ENCODE data around the gene TMEM163.

The TMEM163 gene

GRCh38 chr2:134738141-134738870 lies 19.5 kb upstream of the TMEM163 start:
- H3K4me3 ChIP-seq (replicated peaks in 1 of 2; ENCODE audit: low read depth in 2 of 2, low read length in 2 of 2) = no peak overlapping the region
- TF ChIP-seq CTCF (IDR thresholded peaks at IDR 0.05; ENCODE audit: low read depth, low read length) = no peak
- DNase-seq (ENCODE audit: low read depth in 2 of 2) = peak in 1 of 2 donors; percentile 21

GRCh38 chr2:134737671-134738070 lies 18.9 kb upstream of the TMEM163 start:
- DNase-seq (ENCODE audit: low read depth in 2 of 2) = no peak
- no peak for TF ChIP-seq CTCF (IDR thresholded peaks at IDR 0.05; ENCODE audit: low read depth, low read length)
- H3K4me3 ChIP-seq (replicated peaks in 1 of 2; ENCODE audit: low read depth in 2 of 2, low read length in 2 of 2) = no peak overlapping the region

- H3K4me3 ChIP-seq (replicated peaks in 1 of 2; ENCODE audit: low read depth in 2 of 2, low read length in 2 of 2) = no peak overlapping the region
- DNase-seq (ENCODE audit: low read depth in 2 of 2) = peak; percentile 73 to 86
- TF ChIP-seq CTCF (IDR thresholded peaks at IDR 0.05; ENCODE audit: low read depth, low read length) = no peak
These were observed 17.5 kb upstream of the TMEM163 start for GRCh38 chr2:134736167-134736880.

GRCh38 chr2:134728163-134728562 lies 9.4 kb upstream of the TMEM163 start:
- DNase-seq (ENCODE audit: low read depth in 2 of 2) = no peak
- no peak overlapping the region for H3K4me3 ChIP-seq (replicated peaks in 1 of 2; ENCODE audit: low read depth in 2 of 2, low read length in 2 of 2)
- TF ChIP-seq CTCF (IDR thresholded peaks at IDR 0.05; ENCODE audit: low read depth, low read length) = no peak

- peak; percentile 79 to 85 for DNase-seq (ENCODE audit: low read depth in 2 of 2)
- no peak overlapping the region for H3K4me3 ChIP-seq (replicated peaks in 1 of 2; ENCODE audit: low read depth in 2 of 2, low read length in 2 of 2)
- TF ChIP-seq CTCF (IDR thresholded peaks at IDR 0.05; ENCODE audit: low read depth, low read length) = no peak
These were observed 8.6 kb upstream of the TMEM163 start for GRCh38 chr2:134727385-134727784.

- DNase-seq (ENCODE audit: low read depth in 2 of 2) = no peak
- no peak overlapping the region for H3K4me3 ChIP-seq (replicated peaks in 1 of 2; ENCODE audit: low read depth in 2 of 2, low read length in 2 of 2)
- TF ChIP-seq CTCF (IDR thresholded peaks at IDR 0.05; ENCODE audit: low read depth, low read length) = no peak
These were observed 7.8 kb upstream of the TMEM163 start for GRCh38 chr2:134726645-134727044.
